ENCODE results near the gene TRIM72. TPM values are rescaled to one million over a fixed set of nuclear protein-coding genes. Genes with fewer than 3 reads are reported as not detected.
A peak's percentile ranks its signal among the peaks of the same experiment; 100 is the strongest.

Gene TRIM72
- total RNA-seq, 1 experiment from 2014 or later: 1.2 TPM

- Mint-ChIP-seq H3K9me3 (no peaks in the 10 kb centered on the region; a peak in 1 of 5 replicates), H3K27ac (no peak overlapping the region), H3K4me3 (peak overlapping the region; percentile 53 to 84), H3K36me3 (ENCODE audit: insufficient read depth in 1 of 3, low read depth in 3 of 3) (no peaks in the 10 kb centered on the region; a peak in 1 of 7 replicates), H3K27me3 (ENCODE audit: low read depth) (peaks cover 71% of the 10 kb centered on the region), H3K4me1 (peaks cover 23 to 24% of the 10 kb centered on the region in 2 experiments)
- Histone ChIP-seq H2AK5ac (ENCODE audit: insufficient read length, low read length) (no peak overlapping the region), H3T11ph (ENCODE audit: low read length) (no peak overlapping the region), H2BK5ac (ENCODE audit: insufficient read length, low read length) (no peak overlapping the region), H3K18ac (ENCODE audit: insufficient read length, low read depth, low read length) (no peak overlapping the region), H2BK120ac (ENCODE audit: low read depth, low read length, poor library complexity, severe bottlenecking) (no peak overlapping the region), H2BK15ac (ENCODE audit: low read depth, low read length) (no peak overlapping the region), H3K4ac (ENCODE audit: low read depth, low read length) (no peak overlapping the region), H3K4me1 (ENCODE audit: insufficient read depth, low read length) (no peaks in the 10 kb centered on the region), H3K27ac (ENCODE audit: insufficient read length, low read depth, low read length) (no peak overlapping the region), H3K23ac (ENCODE audit: insufficient read length, low read depth, low read length) (no peak overlapping the region), H3K4me2 (ENCODE audit: insufficient read depth, insufficient read length, low read length) (peak overlapping the region; percentile 72), H4K91ac (ENCODE audit: insufficient read length, low read depth, low read length) (no peak overlapping the region), H3K14ac (ENCODE audit: insufficient read depth, low read length) (no peak overlapping the region), H3K56ac (ENCODE audit: insufficient read length, low read depth, low read length) (no peak overlapping the region), H3K27me3 (ENCODE audit: insufficient read depth, low read length) (peaks cover 15% of the 10 kb centered on the region; the same call in 1 of the 2 replicates), H4K8ac (replicated peaks; ENCODE audit: insufficient read length, low read depth, low read length) (no peak overlapping the region), H3K23me2 (ENCODE audit: insufficient read length, low read depth, low read length, poor library complexity, severe bottlenecking) (peaks cover 26% of the 10 kb centered on the region), H2BK20ac (ENCODE audit: low read depth, low read length, poor library complexity, severe bottlenecking) (no peak overlapping the region), H4K20me1 (ENCODE audit: control insufficient read depth, insufficient read depth, insufficient read length) (no peaks in the 10 kb centered on the region), H3K79me2 (ENCODE audit: insufficient read depth, low read length) (no peaks in the 10 kb centered on the region), H2AFZ (ENCODE audit: low read length) (no peak overlapping the region), H3K9ac (ENCODE audit: extremely low read depth, insufficient read length, low read length) (no peak overlapping the region), H4K5ac (ENCODE audit: insufficient read length, low read depth, low read length) (no peak overlapping the region), H3K9me3 (ENCODE audit: control insufficient read depth, low read depth, low read length) (no peaks in the 10 kb centered on the region), H3K79me1 (ENCODE audit: insufficient read depth, low read depth, low read length, poor library complexity, severe bottlenecking) (no peaks in the 10 kb centered on the region), H2BK12ac (ENCODE audit: insufficient read length, low read depth, low read length) (no peak overlapping the region)
- TF ChIP-seq CTCF (conservative IDR thresholded peaks at IDR 0.05): no peak
- no CpG with 5 or more reads among the region's 4 CpGs for WGBS (ENCODE audit: extremely low coverage, insufficient read length, low lambda C conversion rate)
- no peak for DNase-seq
Observed at GRCh38 chr16:31217136-31217530, 3.2 kb downstream of the TRIM72 start.
